ENCODE data around the gene SMIM27. TPM values are rescaled to one million over a fixed set of nuclear protein-coding genes. Genes with fewer than 3 reads are reported as not detected.

SMIM27 gene
- total RNA-seq, 2 donors from 2014 or later: 5.7 to 6.8 TPM

- Histone ChIP-seq H3K27ac (peak overlapping the region; percentile 95 to 96), H3K4me3 (peak overlapping the region; percentile 78 to 85), H3K9me3 (no peaks in the 10 kb centered on the region), H3K27me3 (no peaks in the 10 kb centered on the region), H3K36me3 (no peaks in the 10 kb centered on the region), H3K4me1 (peaks cover 0 to 21% of the 10 kb centered on the region in 2 donors)
- TF ChIP-seq CTCF (IDR thresholded peaks at IDR 0.05): no peak
- DNase-seq (ENCODE audit: low spot score): no peak
Measured at GRCh38 chr9:32550150-32550561, 2.0 kb upstream of the SMIM27 start.

DNA sequence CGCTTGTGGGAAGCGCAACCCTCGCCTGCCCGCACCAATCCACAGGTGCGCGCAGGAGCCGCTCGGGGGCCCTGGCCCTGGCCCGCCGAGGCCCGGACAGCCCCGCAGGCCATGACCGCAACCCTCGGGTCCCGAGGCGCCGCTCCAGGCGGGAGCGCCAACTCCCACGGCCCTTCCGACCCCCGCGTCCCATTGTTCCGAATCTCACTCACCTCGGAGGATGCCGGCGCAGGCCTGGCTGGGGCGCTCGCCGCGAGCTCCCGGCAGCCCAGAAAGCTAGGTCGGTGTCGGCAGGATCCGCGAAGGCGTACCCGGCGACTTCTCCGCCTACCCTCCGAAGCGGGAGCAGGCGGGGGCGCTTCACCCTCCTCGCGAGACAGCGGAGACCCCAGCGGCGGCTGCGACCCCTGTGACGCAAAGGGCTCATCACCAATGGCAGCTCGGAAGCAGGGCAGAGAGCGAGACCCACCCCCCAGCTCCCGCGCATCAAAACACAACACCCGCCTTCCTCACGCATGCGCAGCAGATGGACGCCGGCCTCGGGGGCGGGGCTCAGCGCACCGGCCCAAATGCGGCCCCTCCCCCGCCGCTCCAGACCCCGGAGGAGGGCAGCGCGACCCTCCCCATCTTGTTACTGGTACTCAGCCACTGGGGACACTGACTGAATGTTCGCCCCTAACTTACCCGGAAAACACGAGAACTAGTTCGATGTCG, 1.4 kb upstream of the SMIM27 start:
- H3K27ac ChIP-seq: peak overlapping the region; percentile 95 to 96
- H3K4me3 ChIP-seq: peak overlapping the region; percentile 78 to 85
- H3K27me3 ChIP-seq: no peaks in the 10 kb centered on the region
- H3K36me3 ChIP-seq: no peaks in the 10 kb centered on the region
- peaks cover 0 to 21% of the 10 kb centered on the region in 2 donors for H3K4me1 ChIP-seq
- peak; percentile 92 for DNase-seq (ENCODE audit: low spot score)
- H3K9me3 ChIP-seq: no peaks in the 10 kb centered on the region
- TF ChIP-seq CTCF (IDR thresholded peaks at IDR 0.05): no peak

GRCh38 chr9:32551276-32552051, 663 bp upstream of the SMIM27 start:
- no peaks in the 10 kb centered on the region for H3K9me3 ChIP-seq
- peak overlapping the region; percentile 78 to 85 for H3K4me3 ChIP-seq
- H3K27me3 ChIP-seq: no peaks in the 10 kb centered on the region
- H3K4me1 ChIP-seq: peaks cover 0 to 21% of the 10 kb centered on the region in 2 donors
- H3K36me3 ChIP-seq: no peaks in the 10 kb centered on the region
- peak; percentile 61 for DNase-seq (ENCODE audit: low spot score)
- no peak for TF ChIP-seq CTCF (IDR thresholded peaks at IDR 0.05)
- H3K27ac ChIP-seq: peak overlapping the region; percentile 95 to 96

- Histone ChIP-seq H3K27ac (no peak overlapping the region), H3K4me1 (peaks cover 0 to 26% of the 10 kb centered on the region in 2 donors), H3K36me3 (no peaks in the 10 kb centered on the region), H3K9me3 (no peaks in the 10 kb centered on the region), H3K27me3 (no peaks in the 10 kb centered on the region), H3K4me3 (no peak overlapping the region)
- no peak for DNase-seq (ENCODE audit: low spot score)
- TF ChIP-seq CTCF (IDR thresholded peaks at IDR 0.05): no peak
Measured at GRCh38 chr9:32554107-32554506, 2.0 kb downstream of the SMIM27 start.

DNA sequence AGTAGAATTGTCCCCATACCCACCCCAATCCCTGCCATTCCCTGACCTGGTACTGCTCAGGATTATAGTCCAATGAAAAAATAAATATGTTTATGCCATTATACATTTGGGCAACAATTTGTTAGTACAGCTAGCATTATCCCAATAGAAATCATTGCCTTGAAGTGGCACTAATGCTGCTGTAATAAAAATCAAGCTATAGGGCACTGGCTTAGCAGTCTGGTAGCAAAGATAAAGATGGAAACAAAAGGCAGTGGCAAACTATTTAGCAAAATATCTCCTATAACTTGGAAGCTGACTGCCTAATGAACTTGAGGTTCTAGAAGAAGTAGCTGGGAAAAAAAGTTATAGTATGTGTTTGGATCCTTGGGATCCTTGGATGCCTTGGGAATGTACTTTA, 2.5 kb downstream of the SMIM27 start:
- TF ChIP-seq CTCF (IDR thresholded peaks at IDR 0.05): no peak
- Histone ChIP-seq H3K9me3 (no peaks in the 10 kb centered on the region), H3K36me3 (no peaks in the 10 kb centered on the region), H3K4me3 (no peak overlapping the region), H3K27me3 (no peaks in the 10 kb centered on the region), H3K27ac (no peak overlapping the region), H3K4me1 (peaks cover 0 to 25% of the 10 kb centered on the region in 2 donors)
- no peak for DNase-seq (ENCODE audit: low spot score)

All from right atrium auricular region (tissue), 2 donors.